ELF-1 (cell line): Measurements from ENCODE around the gene SBSN.
"Not testable (repeated sequence)": the region's sequence is repeated elsewhere in the genome, so short reads cannot be mapped to it uniquely, and the experiment has no call there.

ENCODE experiments used
- DNase-seq: peaks from one replicate; pipeline ENCODE4 v3.0.0-alpha.2; 2016; ENCODE audit warnings: low read depth, low spot score

Gene SBSN

DNA sequence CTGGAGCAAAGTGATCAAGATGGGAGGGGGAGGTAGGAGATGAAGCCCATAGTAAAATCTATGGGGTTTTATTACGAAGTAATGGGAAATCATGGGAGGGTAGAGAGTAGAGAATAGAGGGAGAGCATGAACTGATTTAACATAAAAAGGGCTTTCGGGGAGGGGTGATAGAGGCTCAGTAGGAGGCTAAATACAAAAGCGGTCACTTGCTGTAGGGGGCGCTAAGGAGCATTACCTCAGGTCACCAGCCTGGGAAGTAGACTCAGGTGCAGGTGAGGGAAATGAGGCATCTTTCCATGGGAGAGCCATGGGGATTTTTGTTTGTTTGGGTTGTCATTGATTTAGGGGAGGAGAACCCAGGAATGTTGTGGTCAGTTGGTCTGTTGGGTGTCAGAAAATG lies 52.0 kb downstream of the SBSN start:
- peak; percentile 30 for DNase-seq

DNA sequence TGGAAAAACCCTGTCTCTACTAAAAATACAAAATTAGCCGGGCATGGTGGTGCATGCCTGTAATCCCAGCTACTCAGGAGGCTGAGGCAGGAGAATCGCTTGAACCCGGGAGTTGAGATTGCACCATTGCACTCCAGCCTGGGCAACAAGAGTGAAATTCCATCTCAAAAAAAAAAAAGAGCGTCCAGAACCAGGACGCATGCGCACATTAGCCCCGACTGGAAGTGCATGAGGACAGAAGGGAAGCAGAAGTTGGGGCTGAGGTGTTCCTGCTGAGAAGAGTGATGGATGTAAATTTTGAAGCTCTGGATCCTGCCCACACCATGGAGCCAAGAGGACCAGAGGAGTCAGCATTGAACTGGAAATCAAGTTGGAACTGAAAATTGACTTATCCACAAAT lies 53.5 kb downstream of the SBSN start:
- not testable (repeated sequence) for DNase-seq

DNA sequence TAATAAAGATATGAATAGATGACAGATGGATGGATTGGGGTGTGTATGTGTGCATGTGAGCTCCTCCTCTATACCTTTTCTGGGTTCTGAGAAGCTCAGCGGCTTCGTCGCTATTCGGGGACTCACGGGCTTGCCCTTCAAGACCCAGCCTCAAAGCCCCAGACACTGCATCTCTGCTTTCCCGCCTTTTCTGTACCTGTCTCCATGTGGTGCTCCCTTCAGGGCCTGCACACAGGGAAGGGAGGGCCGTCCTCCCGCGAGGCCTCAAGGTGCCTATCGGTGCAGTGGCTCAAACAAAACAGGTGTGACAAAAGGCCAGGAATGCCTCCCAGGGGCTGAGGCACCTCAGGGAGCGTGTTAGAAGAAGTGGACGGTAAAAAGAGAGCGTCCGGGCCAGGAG lies 54.0 kb downstream of the SBSN start:
- no peak for DNase-seq
